Esophagus squamous epithelium (tissue), 4 donors: Measurements from ENCODE around the gene IKZF1.

Experiments
- CTCF ChIP-seq, 6 experiments: fragments of 450-650 bp in 4 of 6; fragments of 200-600 bp in 2 of 6; sonication (generic) in 2 of 6; IDR thresholded peaks; one replicate each; pipeline ENCODE4 v1.5.1; 2016 to 2019; ENCODE audit warnings: antibody characterized with exemption in 6 of 6, mild to moderate bottlenecking in 4 of 6, moderate library complexity in 4 of 6
- POLR2A ChIP-seq, 4 donors: fragments of 450-650 bp; IDR thresholded peaks; one replicate each; pipeline ENCODE4 v1.6.1; 2017; ENCODE audit warnings: antibody characterized with exemption in 4 of 4, mild to moderate bottlenecking in 4 of 4, moderate library complexity in 3 of 4

GRCh38 chr7:50342616-50343114, 38.1 kb downstream of the IKZF1 start:
- TF ChIP-seq CTCF (IDR thresholded peaks at IDR 0.05) (no peak), POLR2A (IDR thresholded peaks at IDR 0.05) (peak in 1 of 4 donors; percentile 45)
